SH-SY5Y (cell line): ENCODE measurements around the gene HRH3.

Experiments
- GATA2 ChIP-seq: IDR thresholded peaks from 2 replicates; pipeline ENCODE4 v1.6.1; 2011; ENCODE audit warnings: mild to moderate bottlenecking, low read depth, low read length
- GATA3 ChIP-seq: IDR thresholded peaks from 2 replicates; pipeline ENCODE4 v1.6.1; 2011; ENCODE audit warnings: low read depth, mild to moderate bottlenecking, low read length, moderate library complexity

GRCh38 chr20:62244644-62245108 is 24.6 kb upstream of the HRH3 start:
- TF ChIP-seq GATA3 (no peak), GATA2 (no peak)
